Measurements from ENCODE around the gene SCAMP3. TPM values are rescaled to one million over a fixed set of nuclear protein-coding genes. Genes with fewer than 3 reads are reported as not detected.

Gene SCAMP3
- total and polyA plus RNA-seq, 2 experiments from 2014 or later: 50.5 to 52.5 TPM

- H3K4me1 ChIP-seq (ENCODE audit: insufficient read depth): 0 out of 2 replicates have a peak, but pooled peaks cover under 1% of the 10 kb centered on the region
- peaks cover 14% of the 10 kb centered on the region for H3K27me3 Mint-ChIP-seq (ENCODE audit: insufficient read depth, low read depth, poor library complexity)
Measured at GRCh38 chr1:155266553-155266952, 4.4 kb upstream of the SCAMP3 start.

More at GRCh38 chr1:155266553-155266952, 4.4 kb upstream of the SCAMP3 start:
- Histone ChIP-seq H4K20me1 (replicated peaks; ENCODE audit: insufficient read depth) (peaks cover 21% of the 10 kb centered on the region), H3K4me3 (no peak overlapping the region), H3K4me2 (no peak overlapping the region), H3K79me2 (replicated peaks; ENCODE audit: insufficient read depth) (peaks cover 20% of the 10 kb centered on the region), H2AFZ (no peak overlapping the region), H3K36me3 (ENCODE audit: insufficient read depth) (peaks cover 76% of the 10 kb centered on the region), H3K27ac (ENCODE audit: low read depth) (no peak overlapping the region), H3F3A (replicated peaks; ENCODE audit: low read depth) (peaks cover 76% of the 10 kb centered on the region), H3K9me2 (ENCODE audit: insufficient read depth) (no peaks in the 10 kb centered on the region), H3K27me3 (ENCODE audit: insufficient read depth) (no peaks in the 10 kb centered on the region)
- ATAC-seq (no peak), DNase-seq (ENCODE audit: low spot score) (no peak)
- TF ChIP-seq REST (IDR thresholded peaks at IDR 0.05; ENCODE audit: unreplicated experiment): no peak
- TF ChIP-seq EZH2 (IDR thresholded peaks at IDR 0.05; ENCODE audit: low read depth, unreplicated experiment): no peak
- no peak for TF ChIP-seq ZNF331 (CRISPR knock-in tag; IDR thresholded peaks at IDR 0.05; ENCODE audit: low read depth)
- no peak for TF ChIP-seq CTCF (conservative IDR thresholded peaks at IDR 0.05; ENCODE audit: low read depth in 2 of 2)
- no peak for TF ChIP-seq POLR2AphosphoS5 (IDR thresholded peaks at IDR 0.05; ENCODE audit: low read depth)
- no peak for TF ChIP-seq EZH2phosphoT487 (IDR thresholded peaks at IDR 0.05; ENCODE audit: unreplicated experiment)
- Mint-ChIP-seq H3K27ac (no peak overlapping the region), H3K9me3 (peaks cover 7% of the 10 kb centered on the region; the same call in 1 of the 3 replicates), H3K4me1 (peaks cover 10% of the 10 kb centered on the region; the same call in 2 of the 3 replicates), H3K36me3 (ENCODE audit: low read depth) (peaks cover 89% of the 10 kb centered on the region), H3K4me3 (no peak overlapping the region)
